H9 (cell line): ENCODE data around the gene NDUFA1. TPM values are rescaled to one million over a fixed set of nuclear protein-coding genes. Genes with fewer than 3 reads are reported as not detected.

Experiments
- total RNA-seq: library from RNA; stranded (reverse); gene quantifications from 2 replicates; pipeline ENCODE4 v1.2.1, GENCODE V29; 2021

NDUFA1 gene
- total RNA-seq, 1 experiment from 2014 or later, result 69.4 TPM

Other genes starting within 250 kb of the NDUFA1 start
- 22.9 and 23.1 TPM in 2 replicates for gene SEPTIN6, start 178.7 kb upstream of the NDUFA1 start, total RNA-seq
- gene SOWAHD, start 113.2 kb upstream of the NDUFA1 start, total RNA-seq, result 0.92 and 0.98 TPM in 2 replicates
- gene RPL39, start 80.2 kb upstream of the NDUFA1 start, total RNA-seq, result 2,033 and 2,054 TPM in 2 replicates
- gene UPF3B, start 18.9 kb upstream of the NDUFA1 start, total RNA-seq, result 29.8 and 31.5 TPM in 2 replicates
- 11.4 and 13.7 TPM in 2 replicates for gene RNF113A, start 99 bp upstream of the NDUFA1 start, total RNA-seq
- gene AKAP14, start 24.1 kb downstream of the NDUFA1 start, total RNA-seq, result not detected in 2 replicates
- gene NKAP, start 71.9 kb downstream of the NDUFA1 start, total RNA-seq, result 7.3 and 7.5 TPM in 2 replicates
- gene RHOXF2B, start 205.9 kb downstream of the NDUFA1 start, total RNA-seq, result not detected in 2 replicates
- gene RHOXF1, start 244.1 kb downstream of the NDUFA1 start, total RNA-seq, result not detected in 2 replicates